Choroid plexus epithelial cell (primary cell): Measurements from ENCODE around the gene ZNF521.

ENCODE experiments used
- DNase-seq: peaks from one replicate; pipeline ENCODE4 v3.0.0-alpha.2; 2010; ENCODE audit warnings: low read depth
- H3K4me3 ChIP-seq: 2 replicates; pipeline ENCODE4 v1.5.1; 2011; ENCODE audit warnings: low read depth, mild to moderate bottlenecking, control low read depth, low read length, moderate library complexity
- TF ChIP-seq, protein P1 (sequence below): conservative IDR thresholded peaks from 2 replicates; pipeline ENCODE4 v1.5.1; 2011; ENCODE audit warnings: low read depth, mild to moderate bottlenecking, control low read depth, inconsistent platforms, low read length, moderate library complexity

ZNF521 gene

DNA sequence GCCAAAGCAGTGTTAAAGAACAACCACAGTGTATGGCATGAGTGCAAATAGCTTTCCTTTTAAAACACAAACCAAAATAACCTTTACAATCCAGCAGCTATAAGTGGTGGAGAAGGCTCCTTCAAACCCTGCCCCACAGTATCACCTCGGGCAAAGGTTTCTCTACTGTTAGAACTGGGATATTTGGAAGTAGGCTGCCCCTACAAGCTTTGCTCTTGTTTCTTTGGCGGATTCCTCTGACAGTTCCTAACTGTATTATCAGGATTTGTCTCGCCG lies 214.8 kb downstream of the ZNF521 start:
- TF ChIP-seq, protein P1, sequence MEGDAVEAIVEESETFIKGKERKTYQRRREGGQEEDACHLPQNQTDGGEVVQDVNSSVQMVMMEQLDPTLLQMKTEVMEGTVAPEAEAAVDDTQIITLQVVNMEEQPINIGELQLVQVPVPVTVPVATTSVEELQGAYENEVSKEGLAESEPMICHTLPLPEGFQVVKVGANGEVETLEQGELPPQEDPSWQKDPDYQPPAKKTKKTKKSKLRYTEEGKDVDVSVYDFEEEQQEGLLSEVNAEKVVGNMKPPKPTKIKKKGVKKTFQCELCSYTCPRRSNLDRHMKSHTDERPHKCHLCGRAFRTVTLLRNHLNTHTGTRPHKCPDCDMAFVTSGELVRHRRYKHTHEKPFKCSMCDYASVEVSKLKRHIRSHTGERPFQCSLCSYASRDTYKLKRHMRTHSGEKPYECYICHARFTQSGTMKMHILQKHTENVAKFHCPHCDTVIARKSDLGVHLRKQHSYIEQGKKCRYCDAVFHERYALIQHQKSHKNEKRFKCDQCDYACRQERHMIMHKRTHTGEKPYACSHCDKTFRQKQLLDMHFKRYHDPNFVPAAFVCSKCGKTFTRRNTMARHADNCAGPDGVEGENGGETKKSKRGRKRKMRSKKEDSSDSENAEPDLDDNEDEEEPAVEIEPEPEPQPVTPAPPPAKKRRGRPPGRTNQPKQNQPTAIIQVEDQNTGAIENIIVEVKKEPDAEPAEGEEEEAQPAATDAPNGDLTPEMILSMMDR: no peak
- no peak for DNase-seq
- no peak overlapping the region for H3K4me3 ChIP-seq

DNA sequence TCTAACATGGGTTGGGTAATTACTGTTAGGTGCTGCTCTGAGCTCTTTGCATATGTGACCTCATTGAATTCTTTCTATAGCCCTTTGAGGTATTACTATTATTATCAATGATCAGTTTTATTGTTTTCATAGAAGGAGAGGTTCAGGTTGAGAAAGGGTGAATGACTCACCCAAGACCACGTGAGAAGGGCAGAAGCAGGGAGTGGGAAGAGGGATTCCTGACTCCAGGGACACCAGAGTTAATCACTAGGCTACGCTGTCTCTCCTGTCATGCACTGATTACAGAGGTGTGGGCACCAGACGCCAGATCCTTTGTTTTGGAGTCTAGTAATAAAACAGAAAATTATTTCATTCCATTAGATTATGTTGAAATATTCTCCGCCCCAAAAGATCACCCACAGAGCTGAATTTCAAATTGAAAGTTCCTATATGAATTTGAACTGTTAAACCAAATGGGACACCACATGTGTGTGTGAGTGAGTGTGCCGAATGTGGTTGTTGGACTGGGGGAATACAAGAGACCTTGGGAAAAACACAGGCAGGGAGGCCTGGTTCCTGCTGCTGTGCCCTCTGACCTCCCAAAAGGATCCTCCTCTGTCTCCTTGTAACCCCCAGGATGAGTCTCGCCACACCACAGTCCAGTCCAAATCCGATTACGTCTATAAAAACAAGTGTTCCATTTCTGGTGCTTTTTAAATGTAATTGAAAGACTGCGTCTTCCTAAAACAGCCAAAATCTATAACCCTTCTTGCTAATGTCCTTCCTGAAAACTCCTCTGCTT lies 215.4 kb downstream of the ZNF521 start:
- no peak overlapping the region for H3K4me3 ChIP-seq
- TF ChIP-seq, protein P1: no peak
- DNase-seq: peak; percentile 16

DNA sequence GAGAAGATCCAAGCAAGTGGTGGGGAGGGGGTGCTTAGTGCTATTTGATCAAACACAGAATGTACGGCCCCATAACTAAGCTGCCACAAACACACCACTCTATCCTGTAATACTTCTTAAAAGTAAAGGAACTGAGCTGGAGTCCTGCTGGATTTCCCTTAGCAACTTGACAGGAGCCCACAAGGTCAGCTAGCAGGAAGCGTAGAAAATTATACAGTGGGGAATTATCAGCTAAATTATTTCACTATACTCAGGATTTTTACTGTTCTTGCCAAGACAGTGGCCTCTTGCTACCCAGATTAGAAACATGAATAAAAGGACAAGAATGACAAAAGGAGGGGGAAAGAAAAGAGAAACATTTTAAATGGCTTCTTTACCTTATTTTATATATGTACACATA lies 217.1 kb downstream of the ZNF521 start:
- TF ChIP-seq, protein P1: no peak
- peak; percentile 29 for DNase-seq
- H3K4me3 ChIP-seq: no peak overlapping the region

DNA sequence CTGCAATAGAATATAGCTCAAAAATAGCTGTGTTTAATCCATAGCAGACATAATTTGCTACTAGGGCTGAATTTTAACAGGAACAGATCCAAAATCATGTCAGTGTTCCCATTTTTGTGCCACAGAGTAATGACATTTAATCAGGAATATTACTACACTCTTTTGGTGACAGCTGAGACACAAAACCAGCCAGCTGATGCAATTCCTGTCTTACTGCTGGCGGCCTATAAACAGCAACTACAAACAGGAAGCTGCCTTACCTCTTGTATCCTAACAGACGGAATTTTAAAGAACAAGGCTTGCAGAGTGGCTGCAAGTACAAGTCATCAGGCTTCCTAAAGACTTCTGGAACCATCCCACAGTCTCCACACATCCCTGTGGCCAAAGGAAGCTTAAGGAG lies 218.1 kb downstream of the ZNF521 start:
- TF ChIP-seq, protein P1: no peak
- DNase-seq: no peak

DNA sequence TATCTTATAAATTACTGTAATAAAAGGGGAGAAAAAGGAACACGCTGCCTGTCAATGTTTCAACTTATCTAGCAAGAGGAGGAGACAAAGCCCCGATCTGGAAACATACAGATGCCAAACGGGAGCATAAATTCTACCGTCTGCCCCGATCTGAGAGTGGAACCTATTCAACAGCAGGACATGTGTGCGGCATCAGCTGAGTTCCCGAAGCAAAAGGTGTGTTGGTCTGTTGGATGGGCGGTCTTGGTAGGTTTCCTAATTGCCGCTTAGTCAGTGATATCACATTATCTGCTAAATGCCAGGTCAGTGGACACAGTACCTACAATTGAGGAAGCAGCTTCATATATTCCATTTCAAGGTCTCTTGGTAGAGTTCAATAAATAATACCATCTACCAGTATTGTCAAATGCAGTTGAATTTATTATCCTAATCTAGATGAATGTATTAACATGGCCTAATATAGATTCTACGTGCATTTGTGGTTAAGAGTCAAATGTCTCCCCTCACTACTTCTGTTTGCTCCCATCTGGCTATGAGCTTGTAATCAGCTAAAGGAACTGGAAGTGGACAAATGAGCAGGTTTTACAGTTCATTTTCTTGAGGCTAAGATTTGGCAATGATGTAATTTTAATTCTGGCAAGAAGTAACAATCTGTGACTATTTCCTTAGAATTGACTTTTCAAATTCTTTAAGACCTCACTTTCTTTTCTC lies 219.0 kb downstream of the ZNF521 start:
- TF ChIP-seq, protein P1: no peak
- DNase-seq: no peak
- H3K4me3 ChIP-seq: no peak overlapping the region

More for the DNA sequence above, 218.1 kb downstream of the ZNF521 start:
- no peak overlapping the region for H3K4me3 ChIP-seq

DNA sequence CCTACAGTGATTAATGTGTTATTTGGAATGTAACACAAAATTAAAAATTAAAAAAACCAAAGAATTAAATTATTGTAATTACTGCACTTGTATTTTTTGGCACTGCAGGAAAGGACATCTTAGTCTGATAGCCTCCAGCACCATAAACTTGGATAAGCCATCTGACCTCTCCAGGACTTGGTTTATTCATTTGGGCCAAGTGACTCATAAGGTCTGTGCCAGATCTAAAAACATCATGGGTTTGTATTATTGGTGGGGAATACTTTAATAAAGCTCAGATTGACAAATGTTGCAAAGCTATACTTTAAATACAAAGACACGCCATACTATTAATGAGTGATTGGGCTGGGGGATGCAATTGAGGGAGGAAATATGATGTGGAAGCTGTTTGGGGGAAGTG lies 225.2 kb downstream of the ZNF521 start:
- TF ChIP-seq, protein P1: no peak
- no peak overlapping the region for H3K4me3 ChIP-seq
- DNase-seq: no peak

DNA sequence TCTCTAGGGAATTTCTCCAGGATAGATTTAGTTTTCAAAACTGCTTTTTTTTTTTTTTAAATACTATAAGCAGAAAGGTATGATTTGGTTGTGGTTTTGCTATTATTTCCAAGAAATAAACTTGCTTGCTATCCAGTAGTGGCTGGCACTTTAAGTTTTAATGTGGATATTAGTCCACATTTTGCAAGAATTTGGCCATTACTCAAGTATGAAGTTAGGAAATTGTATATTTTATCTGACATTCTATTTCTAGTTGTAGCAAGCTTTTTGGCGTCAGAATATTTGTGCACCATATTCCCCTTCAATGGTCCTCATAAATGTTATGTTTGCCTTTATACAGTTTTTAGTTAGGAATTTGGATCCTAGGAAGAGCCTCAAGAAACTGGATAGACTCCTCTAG lies 226.3 kb downstream of the ZNF521 start:
- peak; percentile 23 for DNase-seq
- TF ChIP-seq, protein P1: no peak
- H3K4me3 ChIP-seq: no peak overlapping the region
